Calu3 (cell line): ENCODE measurements around the gene NCKAP5. TPM values are rescaled to one million over a fixed set of nuclear protein-coding genes. Genes with fewer than 3 reads are reported as not detected.

Experiments
- BruUV-seq: library from RNA; stranded (reverse); fragments of 400-500 nt; replicated peaks from 2 replicates; lab custom pipeline; 2021; lab: Mats Ljungman, UMichigan
- CTCF ChIA-PET: fragments of 300-600 bp; sonication (Branson Sonifier 250); formaldehyde crosslinking; loops from one replicate; lab custom pipeline; 2022; ENCODE audit warnings: antibody characterized with exemption; lab: Charles Lee
- DNase-seq: peaks from one replicate; pipeline ENCODE4 v3.0.0; 2022
- H3K27ac Mint-ChIP-seq: one replicate; pipeline ENCODE4 v1.8.0; 2022; ENCODE audit warnings: mixed read lengths; ENCODE audit not compliant: unreplicated experiment
- H3K27me3 Mint-ChIP-seq: one replicate; pipeline ENCODE4 v1.8.0; 2022; ENCODE audit warnings: mixed read lengths; ENCODE audit not compliant: unreplicated experiment
- H3K36me3 Mint-ChIP-seq: one replicate; pipeline ENCODE4 v1.8.0; 2022; ENCODE audit warnings: mild to moderate bottlenecking, moderate library complexity, mixed read lengths; ENCODE audit not compliant: insufficient read depth, unreplicated experiment
- H3K4me1 Mint-ChIP-seq: one replicate; pipeline ENCODE4 v1.8.0; 2022; ENCODE audit warnings: mild to moderate bottlenecking, low read depth, mixed read lengths; ENCODE audit not compliant: unreplicated experiment
- H3K4me3 Mint-ChIP-seq: one replicate; pipeline ENCODE4 v1.8.0; 2022; ENCODE audit warnings: mild to moderate bottlenecking, low read depth, moderate library complexity, mixed read lengths; ENCODE audit not compliant: unreplicated experiment
- H3K9me3 Mint-ChIP-seq: one replicate; pipeline ENCODE4 v1.8.0; 2022; ENCODE audit warnings: low read depth, mixed read lengths; ENCODE audit not compliant: unreplicated experiment
- CTCF ChIP-seq: fragments of 200-600 bp; IDR thresholded peaks from one replicate; pipeline ENCODE4 v1.8.0; 2022; ENCODE audit warnings: antibody characterized with exemption; ENCODE audit not compliant: unreplicated experiment
- intact Hi-C: fragments of 100-400 bp; cut with micrococcal nuclease; formaldehyde crosslinking; loops from one replicate; pipeline ENCODE4 v1.10.0; 2022; ENCODE audit not compliant: unreplicated experiment
- total RNA-seq: library from RNA; stranded (reverse); gene quantifications from 2 replicates; pipeline ENCODE4 v1.2.3, GENCODE V29; 2022

Gene NCKAP5
- total RNA-seq, 1 experiment from 2014 or later = 2.2 TPM

GRCh38 chr2:132676999-132677398 lies 891.3 kb downstream of the NCKAP5 start:
- Mint-ChIP-seq H3K36me3 (no peaks in the 10 kb centered on the region), H3K4me3 (no peak overlapping the region), H3K4me1 (peaks cover 8% of the 10 kb centered on the region), H3K27me3 (peaks cover 15% of the 10 kb centered on the region), H3K9me3 (no peaks in the 10 kb centered on the region), H3K27ac (no peak overlapping the region)
- CTCF ChIA-PET = interaction anchor here (0.6 to 1.0 kb wide), 3 partner anchors 65 to 586 kb away, joined by 5 to 6 read pairs (median 5); no protein-coding TSS in a partner anchor
- intact Hi-C loops = loop anchor here (1.0 to 10.0 kb wide), 7 partner anchors 148 to 1168 kb away; partner anchors contain the start of gene NCKAP5
- TF ChIP-seq CTCF = no peak
- DNase-seq = no peak
- no TSS peak for BruUV-seq

- Mint-ChIP-seq H3K36me3 (peaks cover 38% of the 10 kb centered on the region), H3K4me1 (peaks cover 8% of the 10 kb centered on the region), H3K4me3 (peak overlapping the region; percentile 85), H3K27me3 (no peaks in the 10 kb centered on the region), H3K9me3 (no peaks in the 10 kb centered on the region), H3K27ac (peak overlapping the region; percentile 57)
- CTCF ChIA-PET = interaction anchor here (0.6 to 1.6 kb wide), 3 partner anchors 445 to 501 kb away, joined by 3 to 4 read pairs (median 3); no protein-coding TSS in a partner anchor
- no peak for TF ChIP-seq CTCF
- intact Hi-C loops = loop anchor here (2.0 to 10.0 kb wide), 10 partner anchors 154 to 1174 kb away; partner anchors contain the start of genes GPR39 and NCKAP5
- DNase-seq = peak; percentile 45
- BruUV-seq = no TSS peak
Observed at GRCh38 chr2:132671151-132671835, 897.0 kb downstream of the NCKAP5 start.

- no TSS peak for BruUV-seq
- no peak for TF ChIP-seq CTCF
- DNase-seq = peak; percentile 78
- intact Hi-C loops = loop anchor here (2.0 to 10.0 kb wide), 10 partner anchors 154 to 1174 kb away; partner anchors contain the start of genes GPR39 and NCKAP5
- H3K4me1 Mint-ChIP-seq = peaks cover 8% of the 10 kb centered on the region
- peak overlapping the region; percentile 85 for H3K4me3 Mint-ChIP-seq
- peaks cover 38% of the 10 kb centered on the region for H3K36me3 Mint-ChIP-seq
- peak overlapping the region; percentile 57 for H3K27ac Mint-ChIP-seq
- CTCF ChIA-PET = interaction anchor here (1.3 to 1.6 kb wide), 2 partner anchors 476 to 501 kb away, joined by 3 read pairs; no protein-coding TSS in a partner anchor
- no peaks in the 10 kb centered on the region for H3K27me3 Mint-ChIP-seq
- no peaks in the 10 kb centered on the region for H3K9me3 Mint-ChIP-seq
Observed at GRCh38 chr2:132670496-132671150, 897.6 kb downstream of the NCKAP5 start.

GRCh38 chr2:132669908-132670495 lies 898.3 kb downstream of the NCKAP5 start, which contains the start of gene LYPD1:
TSS of gene LYPD1 (minus strand) at chr2:132670205. CDS start at chr2:132669932, 273 bp downstream.
- Mint-ChIP-seq H3K4me1 (peaks cover 8% of the 10 kb centered on the region), H3K4me3 (peak within 1 kb of the TSS; percentile 85), H3K36me3 (peaks cover 38% of the 10 kb centered on the region), H3K9me3 (no peaks in the 10 kb centered on the region), H3K27me3 (no peaks in the 10 kb centered on the region), H3K27ac (peak within 1 kb of the TSS; percentile 57)
- peak; percentile 58 for DNase-seq
- no TSS peak for BruUV-seq
- CTCF ChIA-PET = interaction anchor here (0.7 to 1.6 kb wide), 4 partner anchors 37 to 502 kb away, joined by 3 to 13 read pairs (median 4); no protein-coding TSS in a partner anchor
- TF ChIP-seq CTCF = no peak
- intact Hi-C loops = loop anchor here (2.0 to 10.0 kb wide), 12 partner anchors 123 to 1175 kb away; partner anchors contain the start of genes GPR39 and NCKAP5
